Neuron (in vitro differentiated cells): ENCODE results near the gene RIN3.

Experiments
- H2AFZ ChIP-seq: one replicate; pipeline ENCODE4 v1.6.1; 2013; ENCODE audit warnings: low read depth, mild to moderate bottlenecking, inconsistent platforms, low read length, moderate library complexity
- H3K27me3 ChIP-seq: one replicate; pipeline ENCODE4 v1.6.1; 2013; ENCODE audit warnings: low read length; ENCODE audit not compliant: insufficient read depth
- H3K36me3 ChIP-seq: one replicate; pipeline ENCODE4 v1.6.1; 2013; ENCODE audit warnings: low read length; ENCODE audit not compliant: insufficient read depth
- H3K4me1 ChIP-seq: one replicate; pipeline ENCODE4 v1.6.1; 2013; ENCODE audit warnings: low read length; ENCODE audit not compliant: insufficient read depth
- H3K4me3 ChIP-seq: 2 replicates; pipeline ENCODE4 v1.5.1; 2013; ENCODE audit warnings: mild to moderate bottlenecking, low read length, moderate library complexity
- H3K9me3 ChIP-seq: one replicate; pipeline ENCODE4 v1.6.1; 2013; ENCODE audit warnings: low read length

RIN3 gene

DNA sequence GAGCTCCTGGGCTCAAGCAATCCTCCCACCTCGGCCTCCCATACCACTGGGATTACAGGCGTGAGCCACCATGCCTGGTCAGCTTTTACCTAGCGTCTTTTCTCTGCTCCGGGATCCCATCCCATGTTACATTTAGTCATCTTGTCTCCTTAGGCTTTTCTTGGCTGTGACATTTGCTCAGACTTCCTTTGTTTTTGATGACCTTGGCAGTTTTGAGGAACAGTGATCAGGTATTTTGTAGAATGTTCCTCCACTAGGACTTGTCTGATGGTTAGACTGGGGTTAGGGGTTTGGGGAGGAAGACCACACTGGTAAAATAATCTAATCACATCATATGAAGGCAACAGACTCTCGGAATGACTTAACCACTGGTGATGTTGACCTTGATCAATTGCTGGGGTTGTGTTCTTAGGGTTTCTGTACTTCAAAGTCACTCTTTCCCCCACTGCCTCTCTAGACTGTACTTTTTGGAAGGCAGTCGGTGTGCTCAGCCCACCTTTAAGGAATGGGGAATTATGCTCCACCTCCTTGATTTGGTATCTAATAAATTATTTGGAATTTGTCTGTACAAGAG is 48.4 kb downstream of the RIN3 start:
- Histone ChIP-seq H2AFZ (no peak overlapping the region), H3K9me3 (no peaks in the 10 kb centered on the region), H3K36me3 (no peaks in the 10 kb centered on the region), H3K4me1 (peaks cover 11% of the 10 kb centered on the region), H3K4me3 (no peak overlapping the region), H3K27me3 (no peaks in the 10 kb centered on the region)

DNA sequence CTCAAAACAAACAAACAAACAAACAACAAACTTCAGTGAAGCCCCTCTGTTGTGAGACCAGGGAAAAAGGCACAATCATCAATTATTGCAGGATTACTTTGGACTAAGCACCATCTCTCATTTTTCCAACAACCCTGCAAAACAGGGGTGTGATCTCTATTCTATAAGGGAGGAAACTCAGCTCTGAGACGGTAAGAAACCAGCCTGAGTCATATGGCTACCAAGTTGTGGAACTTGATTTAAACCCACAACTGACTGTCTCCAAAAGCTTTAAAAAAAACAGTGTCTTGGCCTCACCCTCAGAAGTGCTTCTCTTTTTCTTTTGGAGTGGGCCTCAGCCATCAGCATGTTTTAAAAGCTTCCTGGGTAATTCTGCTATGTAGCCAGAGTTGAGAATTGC is 49.8 kb downstream of the RIN3 start:
- Histone ChIP-seq H3K9me3 (no peaks in the 10 kb centered on the region), H3K4me1 (peaks cover 11% of the 10 kb centered on the region), H2AFZ (no peak overlapping the region), H3K36me3 (no peaks in the 10 kb centered on the region), H3K27me3 (no peaks in the 10 kb centered on the region), H3K4me3 (no peak overlapping the region)

DNA sequence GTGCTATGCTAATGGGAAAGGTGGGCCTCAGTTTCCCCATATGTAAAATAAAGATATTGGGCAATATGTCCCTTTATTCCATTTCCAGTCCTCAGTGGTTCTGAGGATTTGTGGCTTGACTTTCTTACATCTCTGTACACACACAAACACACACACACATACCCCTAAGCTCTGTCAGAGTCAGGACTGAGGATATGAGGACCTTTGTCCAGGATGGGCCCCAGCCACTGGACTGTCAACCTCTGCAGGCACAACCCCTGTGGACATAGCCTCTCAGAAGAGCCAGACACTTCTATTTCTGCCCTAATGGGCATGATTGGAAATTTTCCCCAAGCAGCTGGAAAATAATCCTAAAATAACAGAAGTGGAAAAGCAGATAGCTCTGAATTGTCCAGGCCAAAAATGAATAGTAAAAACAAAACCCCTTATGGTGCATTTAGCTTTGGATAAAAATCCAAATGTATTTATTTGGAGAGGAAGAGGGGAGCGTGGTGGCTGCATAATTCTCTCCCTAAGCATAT is 50.2 kb downstream of the RIN3 start:
- Histone ChIP-seq H3K4me1 (peaks cover 11% of the 10 kb centered on the region), H3K27me3 (no peaks in the 10 kb centered on the region), H3K36me3 (no peaks in the 10 kb centered on the region), H3K9me3 (no peaks in the 10 kb centered on the region), H2AFZ (no peak overlapping the region), H3K4me3 (no peak overlapping the region)

DNA sequence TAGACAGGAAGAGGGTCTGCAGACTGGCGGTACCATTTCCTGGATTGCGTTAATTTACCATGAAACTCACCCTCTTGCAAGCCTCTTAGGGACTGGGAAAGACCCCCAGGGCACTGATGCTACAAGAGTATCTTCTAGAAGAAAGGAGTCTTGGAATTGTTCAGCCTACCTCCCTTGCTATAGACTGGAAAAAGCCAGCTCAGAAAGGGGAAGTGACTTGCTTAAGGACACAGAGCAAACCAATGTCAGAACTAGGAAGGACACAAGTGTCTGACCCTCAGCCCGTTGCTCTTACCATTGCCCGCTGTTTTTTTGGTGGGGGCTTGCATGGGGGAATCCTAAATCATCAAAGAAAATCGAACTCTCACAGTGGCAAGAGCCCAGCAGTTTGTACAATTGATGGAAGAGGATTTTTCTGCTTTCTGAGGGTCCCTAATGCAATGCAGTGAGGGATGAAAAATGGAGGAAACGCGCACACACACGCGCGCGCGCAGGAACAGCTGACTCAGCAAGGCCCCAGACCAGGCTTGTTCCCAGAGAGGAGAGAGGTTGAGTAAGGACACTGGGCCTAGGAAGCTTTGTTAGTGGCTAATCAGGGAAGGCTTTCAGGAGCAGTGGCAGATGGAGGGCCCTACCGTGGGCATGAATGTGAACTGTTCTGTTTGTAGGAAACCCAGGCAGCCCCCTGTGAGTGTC is 50.9 kb downstream of the RIN3 start:
- H3K27me3 ChIP-seq = no peaks in the 10 kb centered on the region
- H3K4me3 ChIP-seq = no peak overlapping the region
- H3K9me3 ChIP-seq = no peaks in the 10 kb centered on the region
- no peak overlapping the region for H2AFZ ChIP-seq
- no peaks in the 10 kb centered on the region for H3K36me3 ChIP-seq
- peaks cover 11% of the 10 kb centered on the region for H3K4me1 ChIP-seq

DNA sequence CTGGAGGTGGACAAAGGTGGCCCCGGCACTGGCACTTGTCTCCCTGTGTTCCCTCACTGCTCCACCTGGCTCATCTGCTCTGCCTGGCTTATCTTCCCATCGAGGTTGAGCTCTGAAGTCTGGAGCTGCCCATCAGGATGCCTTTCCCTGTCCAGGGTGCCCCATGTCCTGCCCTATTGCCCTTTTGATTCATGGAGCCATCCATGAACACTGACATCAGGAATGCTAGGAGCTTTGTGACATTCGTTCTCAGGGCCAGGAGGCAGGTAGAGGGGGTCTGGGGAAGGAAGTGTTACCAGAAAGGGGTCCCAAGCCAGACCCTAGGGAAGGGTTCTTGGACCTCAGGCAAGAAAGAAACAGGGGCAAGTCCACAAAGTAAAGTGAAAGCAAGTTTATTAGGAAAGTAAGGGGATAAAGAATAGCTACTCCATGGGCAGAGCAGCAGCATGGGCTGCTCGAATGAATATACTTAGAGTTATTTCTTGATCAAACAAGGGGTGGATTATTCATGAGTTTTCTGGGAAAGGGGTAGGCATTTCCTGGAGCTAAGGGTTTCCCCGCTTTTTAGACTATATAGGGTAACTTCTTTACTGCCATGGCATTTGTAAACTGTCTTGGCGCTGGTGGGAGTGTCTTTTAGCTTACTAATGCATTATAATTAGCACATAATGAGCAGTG is 51.6 kb downstream of the RIN3 start:
- Histone ChIP-seq H2AFZ (no peak overlapping the region), H3K27me3 (no peaks in the 10 kb centered on the region), H3K4me1 (peaks cover 11% of the 10 kb centered on the region), H3K36me3 (no peaks in the 10 kb centered on the region), H3K9me3 (no peaks in the 10 kb centered on the region), H3K4me3 (no peak overlapping the region)

DNA sequence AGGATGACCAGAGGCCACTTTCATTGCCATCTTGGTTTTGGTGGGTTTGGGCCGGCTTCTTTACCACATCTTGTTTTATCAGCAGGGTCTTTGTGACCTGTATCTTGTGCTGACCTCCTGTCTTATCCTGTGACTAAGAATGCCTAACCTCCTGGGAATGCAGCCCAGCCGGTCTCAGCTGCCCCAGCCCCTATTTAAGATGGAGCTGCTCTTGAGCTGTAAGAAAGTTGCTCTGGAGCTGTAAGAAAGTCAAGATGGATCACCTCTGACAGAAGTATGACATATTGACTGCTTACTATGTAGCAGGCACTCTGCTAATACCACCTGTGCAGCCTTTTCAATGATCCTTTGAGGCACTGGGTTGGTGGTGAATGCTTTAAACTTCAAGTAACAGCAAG is 52.1 kb downstream of the RIN3 start:
- no peak overlapping the region for H2AFZ ChIP-seq
- no peaks in the 10 kb centered on the region for H3K27me3 ChIP-seq
- no peak overlapping the region for H3K4me3 ChIP-seq
- H3K36me3 ChIP-seq = no peaks in the 10 kb centered on the region
- H3K4me1 ChIP-seq = peaks cover 11% of the 10 kb centered on the region
- no peaks in the 10 kb centered on the region for H3K9me3 ChIP-seq

DNA sequence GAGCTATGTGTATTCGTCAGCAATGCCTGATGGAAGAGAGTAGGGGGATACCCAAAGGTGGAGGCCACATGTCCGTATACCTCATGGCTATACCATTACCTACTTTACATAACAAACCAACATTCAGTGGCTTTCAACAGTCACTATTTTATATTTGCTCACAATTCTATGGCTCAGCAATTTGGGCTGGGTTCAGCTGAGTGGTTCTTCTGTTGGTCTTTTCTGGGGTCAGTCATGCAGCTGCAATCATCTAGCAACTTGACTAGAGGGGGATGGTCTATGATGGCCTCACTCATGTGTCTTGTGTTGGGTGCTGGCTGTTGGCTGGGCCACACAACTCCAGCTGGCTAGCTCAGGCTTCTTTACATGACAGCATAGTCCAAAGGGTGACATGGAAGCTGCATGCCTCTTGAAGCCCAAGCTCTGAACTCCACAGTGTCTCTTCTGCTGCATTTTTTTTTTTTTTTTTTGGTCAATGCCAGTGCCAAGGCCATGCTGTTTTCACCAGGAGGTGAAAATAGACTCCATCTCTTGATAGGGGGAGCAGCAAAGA is 53.7 kb downstream of the RIN3 start:
- Histone ChIP-seq H3K4me1 (peaks cover 11% of the 10 kb centered on the region), H3K9me3 (no peaks in the 10 kb centered on the region), H3K27me3 (no peaks in the 10 kb centered on the region), H2AFZ (no peak overlapping the region), H3K36me3 (no peaks in the 10 kb centered on the region), H3K4me3 (no peak overlapping the region)

DNA sequence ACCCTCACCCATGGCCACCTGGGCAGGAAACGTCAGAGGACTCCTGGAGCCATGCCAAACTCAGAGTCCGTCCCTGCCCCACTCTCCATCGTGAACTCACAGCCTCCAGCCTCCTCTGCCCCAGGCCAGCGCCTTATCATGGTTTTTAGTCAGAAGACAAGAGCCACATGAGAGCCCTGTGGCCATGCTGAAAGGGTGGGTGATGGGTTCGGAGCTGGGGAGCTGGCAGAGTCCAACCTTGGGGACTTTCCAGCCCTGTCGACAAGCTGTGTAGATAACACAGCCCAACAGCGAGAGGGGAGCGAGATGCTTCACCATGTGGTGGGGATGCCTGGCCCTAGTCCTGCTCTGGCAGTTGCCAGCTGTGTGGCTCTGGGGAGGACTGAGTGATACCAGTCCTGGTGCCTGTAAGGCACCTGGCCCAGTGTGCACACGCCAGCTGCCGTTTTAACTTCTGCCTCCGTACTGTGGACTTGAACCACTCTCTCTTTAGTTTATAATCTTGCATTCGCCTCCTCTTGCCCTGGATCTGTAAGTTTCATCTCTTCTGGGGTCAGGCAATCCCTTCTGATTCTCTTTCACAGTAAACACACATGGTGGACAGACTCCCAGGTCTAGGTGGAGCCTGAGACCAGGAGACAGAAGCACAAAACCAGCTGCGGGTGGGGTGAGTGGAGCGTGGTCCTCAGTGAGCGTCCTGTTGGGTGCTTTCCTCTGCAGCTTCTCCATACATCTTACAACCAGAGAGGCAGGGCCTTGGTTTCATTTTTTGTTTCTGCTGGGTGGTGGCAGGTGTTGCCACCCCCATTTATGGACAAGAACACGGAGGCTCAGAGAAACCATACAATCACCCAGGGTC is 55.3 kb downstream of the RIN3 start:
- H3K9me3 ChIP-seq = no peaks in the 10 kb centered on the region
- H3K4me3 ChIP-seq = no peak overlapping the region
- H2AFZ ChIP-seq = no peak overlapping the region
- no peaks in the 10 kb centered on the region for H3K27me3 ChIP-seq
- H3K4me1 ChIP-seq = peaks cover 11% of the 10 kb centered on the region
- no peaks in the 10 kb centered on the region for H3K36me3 ChIP-seq

DNA sequence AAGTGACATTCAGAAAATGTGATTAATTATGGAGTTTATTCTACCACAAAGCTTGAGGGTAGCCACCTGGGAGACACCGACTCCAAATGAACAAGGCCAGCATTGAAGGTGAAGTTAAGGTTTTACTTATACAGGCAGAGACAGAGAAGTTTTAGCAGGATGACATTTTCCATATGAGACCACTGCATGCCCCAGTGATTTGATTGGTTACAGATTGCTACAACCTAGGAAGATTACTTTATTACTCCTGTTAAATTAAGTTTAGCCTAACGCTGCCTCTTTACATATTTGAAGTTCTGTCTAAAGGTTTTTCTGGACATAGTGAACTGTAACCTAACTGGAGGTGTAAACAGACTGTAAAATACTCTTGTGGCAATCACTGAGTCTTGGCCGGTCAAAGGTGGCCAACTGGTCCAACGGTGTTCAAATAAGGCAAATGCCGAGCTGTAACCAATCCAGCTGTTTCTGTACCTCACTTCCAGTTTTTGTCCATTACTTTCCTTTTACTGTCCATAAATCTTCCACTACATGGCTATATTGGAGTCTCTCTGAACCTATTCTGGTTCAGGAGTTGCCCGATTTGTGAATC is 57.2 kb downstream of the RIN3 start:
- Histone ChIP-seq H3K36me3 (no peaks in the 10 kb centered on the region), H3K27me3 (no peaks in the 10 kb centered on the region), H2AFZ (no peak overlapping the region), H3K4me1 (peaks cover under 1% of the 10 kb centered on the region), H3K4me3 (no peak overlapping the region), H3K9me3 (no peaks in the 10 kb centered on the region)

DNA sequence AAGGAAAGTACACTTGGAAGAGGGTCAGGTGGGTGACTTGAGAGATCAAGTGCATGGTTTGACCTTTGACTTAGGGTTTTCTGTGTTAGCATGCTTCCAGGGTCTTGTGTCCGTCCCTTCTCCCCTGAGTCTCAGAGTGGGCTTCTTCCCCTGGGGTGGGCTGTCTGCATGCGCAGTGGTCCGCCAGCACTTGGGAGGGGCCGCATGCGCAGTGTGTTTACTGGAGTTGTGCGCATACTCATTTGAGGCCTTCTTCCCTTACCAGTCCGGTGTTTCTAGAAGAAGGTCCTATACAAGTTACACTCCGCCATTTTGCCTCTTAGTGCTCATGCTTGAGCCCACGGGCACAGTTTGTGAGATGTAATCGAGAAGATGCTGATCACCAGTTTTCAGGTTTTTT is 58.5 kb downstream of the RIN3 start:
- Histone ChIP-seq H3K4me3 (no peak overlapping the region), H2AFZ (no peak overlapping the region)

DNA sequence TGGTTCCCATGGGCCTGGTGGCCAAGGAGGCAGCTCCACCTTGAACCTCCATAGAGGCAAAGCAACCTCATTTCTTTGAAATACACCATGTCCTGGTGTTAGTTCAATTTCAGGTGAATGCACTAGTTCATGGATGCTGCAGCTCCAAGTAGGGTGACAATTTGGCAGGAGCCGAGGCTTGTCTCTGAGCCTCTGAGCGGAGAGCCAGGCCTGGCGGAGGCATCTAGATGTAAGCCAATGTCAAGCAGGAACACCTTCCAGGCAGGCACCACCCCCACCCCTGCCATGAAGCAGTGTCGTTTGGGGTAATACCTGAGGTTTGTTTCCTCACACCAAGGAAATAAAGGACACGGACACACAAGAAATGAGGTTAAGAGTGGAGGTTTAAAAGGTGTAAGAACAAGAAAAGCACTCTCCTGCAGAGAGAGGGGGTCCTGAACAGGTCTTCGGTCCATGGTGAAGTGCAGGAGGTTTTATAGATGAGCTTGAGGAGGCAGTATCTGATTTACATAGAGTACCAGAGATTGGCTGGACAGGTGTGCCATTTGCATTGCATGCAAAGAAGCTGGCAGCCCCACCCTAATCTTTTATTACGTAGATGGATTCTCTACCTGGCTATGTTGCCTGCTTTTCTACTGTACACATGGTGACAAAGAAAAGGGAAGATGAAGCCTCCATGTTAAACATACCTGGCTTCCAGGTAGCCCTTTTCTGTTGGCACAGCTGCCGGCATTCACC is 60.3 kb downstream of the RIN3 start:
- Histone ChIP-seq H3K4me1 (no peaks in the 10 kb centered on the region), H3K4me3 (no peak overlapping the region), H3K36me3 (no peaks in the 10 kb centered on the region), H3K27me3 (no peaks in the 10 kb centered on the region), H2AFZ (no peak overlapping the region), H3K9me3 (peaks cover 2% of the 10 kb centered on the region)

More for the DNA sequence above, 58.5 kb downstream of the RIN3 start:
- no peaks in the 10 kb centered on the region for H3K27me3 ChIP-seq
- no peaks in the 10 kb centered on the region for H3K4me1 ChIP-seq
- H3K36me3 ChIP-seq = no peaks in the 10 kb centered on the region
- H3K9me3 ChIP-seq = peaks cover 2% of the 10 kb centered on the region
